Inferior parietal cortex (tissue), 1 donor: Measurements from ENCODE around the gene LARP4B.

Experiments
- DNase-seq: peaks from one replicate; pipeline ENCODE4 v3.0.0-alpha.2; 2016; ENCODE audit errors: extremely low spot score

LARP4B gene

GRCh38 chr10:867807-868206, 63.7 kb downstream of the LARP4B start:
- DNase-seq = no peak

DNA sequence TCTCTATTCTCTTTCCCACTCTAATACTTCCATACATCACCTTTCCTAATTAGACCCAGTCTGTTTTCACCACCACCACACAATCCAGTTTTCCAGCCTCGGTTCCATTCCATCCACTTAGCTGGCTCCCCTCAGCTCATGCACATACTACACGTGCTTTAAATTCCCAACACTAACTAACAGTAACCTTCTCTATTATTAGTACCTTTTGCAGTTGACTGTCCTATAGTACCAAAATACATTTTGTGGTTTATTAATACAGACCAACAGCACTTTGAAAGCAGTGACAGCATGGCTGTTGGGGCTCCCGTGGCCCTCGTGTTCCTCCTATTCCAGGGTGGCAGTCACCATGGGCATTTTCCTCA, 64.9 kb downstream of the LARP4B start:
- DNase-seq = no peak

DNA sequence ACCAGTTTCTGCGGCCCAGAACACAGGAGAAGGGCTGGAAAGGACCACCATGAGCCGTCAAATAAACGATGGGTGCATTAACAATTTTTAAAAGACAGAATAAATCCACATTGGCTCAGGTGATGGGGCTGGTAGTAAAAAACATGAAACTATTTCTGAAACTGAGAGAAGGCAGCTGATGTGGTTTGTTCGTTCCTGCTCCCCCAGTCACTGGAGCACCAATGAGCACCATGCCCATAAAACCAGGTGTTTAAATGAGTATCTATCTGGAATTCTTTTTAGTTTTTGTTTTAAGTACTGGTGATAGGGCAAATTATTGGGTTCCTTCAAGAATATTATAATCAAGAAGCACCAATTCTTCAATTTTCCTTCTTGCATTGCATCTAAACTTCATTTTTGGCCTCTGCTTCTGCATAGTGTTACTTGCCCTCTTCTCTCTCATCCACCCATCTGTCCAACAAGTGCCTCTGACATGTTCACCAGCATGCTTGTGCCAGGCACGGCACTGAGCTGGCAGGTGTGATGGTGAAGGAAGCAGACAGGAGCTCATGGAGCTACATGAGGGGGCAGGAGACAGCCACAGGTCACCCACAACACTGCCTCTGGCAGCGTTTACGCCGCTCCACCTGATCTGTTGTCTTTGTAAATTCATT, 65.5 kb downstream of the LARP4B start:
- DNase-seq = no peak

- no peak for DNase-seq
These were observed 66.2 kb downstream of the LARP4B start for GRCh38 chr10:865257-865656.

DNA sequence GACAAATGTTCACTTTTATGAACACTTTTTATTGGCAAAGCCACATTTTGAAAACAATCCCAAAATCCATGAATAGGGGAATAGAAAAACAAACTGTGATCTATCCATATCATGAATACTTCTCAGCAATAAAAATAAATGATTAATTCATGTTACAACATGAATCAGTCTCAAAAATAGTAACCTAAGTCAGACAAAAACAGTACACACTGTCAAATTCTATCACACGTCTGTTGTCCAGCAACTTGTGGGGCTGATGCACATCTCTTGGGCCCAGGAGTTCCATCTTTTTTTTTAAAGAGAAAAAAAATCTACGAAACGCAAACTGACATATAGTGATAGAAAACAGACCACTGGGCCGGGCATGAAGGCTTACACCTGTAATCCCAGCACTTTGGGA, 71.0 kb downstream of the LARP4B start:
- no peak for DNase-seq

- DNase-seq = no peak
These were observed 74.9 kb downstream of the LARP4B start for GRCh38 chr10:856416-857157.

GRCh38 chr10:855671-856070, 75.8 kb downstream of the LARP4B start:
- no peak for DNase-seq

- DNase-seq = no peak
These were observed 76.4 kb downstream of the LARP4B start for GRCh38 chr10:855079-855478.

DNA sequence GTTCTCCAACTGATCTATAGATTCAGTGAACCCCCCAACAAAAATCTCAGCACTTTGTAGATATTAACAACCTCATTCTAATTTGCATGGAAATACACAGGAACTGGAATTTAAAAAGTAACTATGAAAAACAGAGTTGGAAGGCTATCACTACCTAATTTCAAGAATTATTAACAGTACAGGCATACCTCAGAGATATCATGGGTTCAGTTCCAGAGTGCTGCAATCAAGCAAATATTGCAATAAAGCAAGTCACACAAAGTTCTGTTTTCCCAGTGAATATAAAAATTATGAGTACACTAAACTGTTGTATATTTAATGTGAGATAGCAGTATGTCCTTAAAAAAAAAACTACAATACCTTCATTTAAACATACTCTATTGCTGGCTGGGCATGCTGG, 78.5 kb downstream of the LARP4B start:
- DNase-seq = no peak

- DNase-seq = no peak
These were observed 79.1 kb downstream of the LARP4B start for GRCh38 chr10:852386-852785.

GRCh38 chr10:851901-852300, 79.6 kb downstream of the LARP4B start:
- DNase-seq = no peak

DNA sequence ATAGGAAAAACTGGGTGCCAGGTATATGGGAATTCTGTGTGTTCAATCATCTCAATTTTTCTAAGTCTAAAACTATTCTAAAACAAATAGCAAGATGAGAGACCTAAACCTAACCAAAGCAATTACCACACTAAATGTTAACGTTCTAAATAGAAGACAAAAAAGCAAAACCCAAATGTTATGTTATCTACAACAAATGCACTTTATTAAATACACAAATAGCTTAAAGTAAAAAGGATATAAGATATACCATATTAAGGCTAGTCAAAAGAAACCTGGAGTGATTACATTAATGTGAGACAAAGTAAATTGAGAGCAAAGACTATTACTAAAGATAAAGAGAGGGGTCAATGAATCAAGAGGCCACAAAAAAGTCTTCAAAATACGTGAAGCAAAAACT, 81.4 kb downstream of the LARP4B start:
- no peak for DNase-seq

- no peak for DNase-seq
These were observed 83.6 kb downstream of the LARP4B start for GRCh38 chr10:847868-848267.

DNA sequence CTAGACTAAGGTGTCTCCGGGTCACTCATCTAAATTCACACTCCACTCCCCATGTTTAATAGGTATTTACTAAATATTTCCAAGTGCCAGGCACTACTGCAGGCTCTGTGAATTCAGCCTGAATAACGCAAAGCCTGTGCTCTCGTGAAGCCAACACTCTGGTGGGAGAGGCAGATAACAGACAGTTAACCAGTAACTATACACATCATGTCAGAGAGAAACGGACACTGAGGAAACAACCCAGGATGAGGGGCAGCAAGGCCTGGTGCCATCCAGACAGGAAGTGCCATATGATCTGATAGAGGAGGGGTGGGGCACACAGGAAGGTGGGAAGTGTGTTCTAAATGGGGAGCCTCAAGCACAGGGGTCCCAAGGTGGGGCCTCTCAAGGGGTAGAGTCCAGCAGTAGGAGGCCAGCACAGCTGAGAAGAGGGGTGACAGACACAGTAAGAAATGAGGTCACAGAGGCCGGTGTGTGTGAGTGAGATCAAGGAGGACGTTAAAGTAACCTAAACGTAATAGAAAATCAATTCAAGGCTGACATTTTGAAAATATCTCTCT, 85.3 kb downstream of the LARP4B start:
- no peak for DNase-seq

- DNase-seq = no peak
These were observed 86.0 kb downstream of the LARP4B start for GRCh38 chr10:845526-845925.

DNA sequence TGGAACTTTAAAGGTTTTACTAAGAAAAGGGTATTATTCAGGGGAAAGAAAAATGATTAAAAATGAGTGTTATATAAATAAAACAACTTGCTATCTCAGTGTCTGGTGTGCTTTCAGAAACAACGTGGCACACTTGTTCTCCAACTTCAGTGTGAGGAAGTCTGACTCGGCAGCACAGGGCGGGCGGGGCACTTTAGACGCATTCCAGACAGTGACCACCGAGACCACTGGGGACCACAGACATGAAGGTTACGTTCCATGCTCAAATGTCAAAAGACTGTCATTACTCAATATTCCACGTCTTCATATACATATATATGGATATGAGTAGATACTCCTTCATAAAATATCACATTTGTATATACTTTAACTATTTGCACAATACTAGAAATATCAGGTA, 87.0 kb downstream of the LARP4B start:
- DNase-seq = no peak

- no peak for DNase-seq
These were observed 87.8 kb downstream of the LARP4B start for GRCh38 chr10:843703-844102.

GRCh38 chr10:842795-843194, 88.7 kb downstream of the LARP4B start:
- no peak for DNase-seq

GRCh38 chr10:841535-841934, 90.0 kb downstream of the LARP4B start:
- DNase-seq = no peak

DNA sequence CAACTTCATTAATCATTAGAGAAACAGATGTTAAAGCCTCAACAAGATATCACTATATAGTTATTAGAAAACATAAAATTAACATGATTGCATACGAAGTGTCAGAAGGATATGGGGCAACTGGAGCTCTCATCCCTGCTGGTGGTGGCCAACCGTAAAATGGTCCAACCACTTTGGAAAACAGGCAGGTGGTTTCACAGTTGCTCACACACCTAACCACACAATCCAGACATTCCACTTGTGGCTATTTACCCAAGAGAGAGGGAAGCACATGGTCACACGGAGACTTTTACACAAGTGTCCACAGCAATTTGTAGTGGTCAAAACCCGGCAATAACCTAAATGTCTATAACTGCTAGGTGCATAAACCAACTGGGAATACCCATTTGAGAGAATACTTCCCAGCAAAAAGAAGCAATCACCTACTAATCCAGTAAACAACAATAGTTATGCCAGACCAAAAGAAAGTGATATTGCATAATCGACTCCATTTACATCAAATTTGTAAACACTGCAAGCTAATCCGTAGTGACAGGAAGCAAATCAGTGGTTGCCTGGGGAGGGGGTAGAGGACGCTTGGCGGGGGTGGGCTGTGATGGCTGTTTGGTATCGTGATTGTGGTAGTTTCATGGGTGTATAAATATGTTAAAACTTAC, 91.8 kb downstream of the LARP4B start:
- no peak for DNase-seq

DNA sequence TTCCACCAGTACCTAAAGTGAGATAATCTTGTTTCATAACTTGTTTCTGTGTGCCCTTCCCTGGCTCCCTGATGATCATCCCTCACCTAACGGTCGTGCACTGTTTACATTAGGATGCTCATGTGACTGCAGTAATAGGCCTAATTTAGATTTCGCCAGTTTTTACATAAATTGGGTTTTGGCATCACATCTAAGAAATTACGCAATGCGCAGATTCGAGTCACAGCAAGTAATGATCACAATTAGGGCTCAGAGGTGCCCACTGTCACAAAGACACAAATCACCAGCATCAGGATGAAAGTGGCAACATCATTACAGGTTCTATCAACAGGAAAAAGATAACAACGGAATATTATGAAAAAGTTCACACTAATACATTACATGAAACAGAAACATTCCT, 94.7 kb downstream of the LARP4B start:
- no peak for DNase-seq

GRCh38 chr10:834493-834892, 97.0 kb downstream of the LARP4B start:
- DNase-seq = no peak

DNA sequence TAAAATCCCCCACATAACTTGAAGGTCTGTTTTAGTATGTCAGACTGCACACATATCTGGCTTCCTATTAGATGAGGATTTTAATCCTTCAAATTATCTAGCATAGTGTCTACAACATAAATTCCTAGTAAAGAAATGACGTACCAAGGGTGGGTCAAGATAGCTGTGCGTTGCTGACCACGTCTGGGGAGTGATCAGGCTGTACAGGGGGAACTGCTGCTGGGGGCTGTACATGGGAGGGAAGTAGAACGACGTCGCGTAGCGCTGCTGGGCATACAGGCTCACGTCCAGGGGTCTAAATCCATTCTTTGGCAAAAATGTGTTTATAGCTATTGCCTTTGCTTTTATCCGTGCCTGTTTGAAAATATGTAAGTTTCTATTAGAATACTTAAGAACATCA, 102.3 kb downstream of the LARP4B start:
- DNase-seq = no peak
